BE2C (cell line): ENCODE measurements around the gene XXYLT1.

Experiments used
- DNase-seq: peaks from one replicate; pipeline ENCODE4 v3.0.0-alpha.2; 2020
- H3K27me3 ChIP-seq: fragments of 250-450 bp; sonication (Bioruptor Pico); 2 replicates; pipeline ENCODE4 v1.5.1; 2020; ENCODE audit warnings: mild to moderate bottlenecking
- H3K36me3 ChIP-seq: fragments of 250-450 bp; sonication (Bioruptor Pico); 2 replicates; pipeline ENCODE4 v1.5.1; 2020; ENCODE audit warnings: mild to moderate bottlenecking
- H3K4me1 ChIP-seq: fragments of 250-450 bp; sonication (Bioruptor Pico); 2 replicates; pipeline ENCODE4 v1.5.1; 2020
- H3K4me3 ChIP-seq: 2 replicates; pipeline ENCODE4 v1.5.1; 2011; ENCODE audit warnings: low read depth, low read length
- H3K9me3 ChIP-seq: fragments of 250-450 bp; sonication (Bioruptor Pico); 2 replicates; pipeline ENCODE4 v1.5.1; 2020
- TF ChIP-seq, protein P1 (sequence below): IDR thresholded peaks from 2 replicates; pipeline ENCODE4 v1.5.1; 2012; ENCODE audit warnings: mild to moderate bottlenecking, low read depth, low read length

XXYLT1 gene

DNA sequence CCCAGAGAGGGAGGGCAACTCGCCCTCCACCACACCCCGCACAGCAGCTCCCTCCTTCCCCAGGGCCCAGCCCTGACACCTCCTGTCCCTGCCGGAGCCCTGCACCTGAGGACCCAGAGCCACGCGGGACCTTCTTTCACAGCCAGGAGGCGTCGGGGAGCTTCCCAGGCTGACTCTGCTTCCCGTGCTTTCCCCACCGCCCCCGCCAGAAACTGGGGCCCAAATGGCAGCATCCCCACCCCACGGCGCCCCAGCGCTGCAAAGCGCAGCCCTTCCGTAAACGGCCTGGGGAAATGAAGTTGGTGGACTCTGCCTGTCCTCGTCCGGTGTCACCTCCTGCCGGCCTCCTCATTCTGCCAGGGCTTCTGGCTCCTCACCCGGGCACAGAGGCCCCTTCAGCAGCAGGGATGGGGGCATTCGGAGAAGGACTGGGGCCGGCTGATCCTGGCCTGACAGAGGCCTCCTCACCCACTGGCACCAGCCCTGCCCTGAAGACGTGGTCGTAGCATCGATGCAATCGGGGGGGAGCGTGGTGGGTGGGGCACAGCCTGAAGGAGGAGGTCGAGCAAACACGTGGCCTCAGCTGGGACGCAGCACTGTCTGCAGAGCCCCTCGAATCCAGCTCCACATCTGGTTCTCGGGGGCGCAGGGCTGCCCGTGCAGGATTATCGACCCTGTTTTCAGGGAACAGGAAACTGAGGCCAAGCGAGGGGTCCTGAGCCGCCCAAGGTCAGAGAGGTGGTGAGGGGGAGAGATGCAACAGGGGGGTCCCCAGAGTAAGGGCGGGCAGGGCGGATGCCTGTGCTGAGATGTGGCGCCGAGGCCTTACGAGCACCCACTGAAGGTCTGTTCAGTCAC is 235.4 kb downstream of the XXYLT1 start:
- Histone ChIP-seq H3K27me3 (no peaks in the 10 kb centered on the region), H3K36me3 (no peaks in the 10 kb centered on the region), H3K9me3 (no peaks in the 10 kb centered on the region), H3K4me3 (no peak overlapping the region), H3K4me1 (peaks cover 9% of the 10 kb centered on the region)
- TF ChIP-seq, protein P1, sequence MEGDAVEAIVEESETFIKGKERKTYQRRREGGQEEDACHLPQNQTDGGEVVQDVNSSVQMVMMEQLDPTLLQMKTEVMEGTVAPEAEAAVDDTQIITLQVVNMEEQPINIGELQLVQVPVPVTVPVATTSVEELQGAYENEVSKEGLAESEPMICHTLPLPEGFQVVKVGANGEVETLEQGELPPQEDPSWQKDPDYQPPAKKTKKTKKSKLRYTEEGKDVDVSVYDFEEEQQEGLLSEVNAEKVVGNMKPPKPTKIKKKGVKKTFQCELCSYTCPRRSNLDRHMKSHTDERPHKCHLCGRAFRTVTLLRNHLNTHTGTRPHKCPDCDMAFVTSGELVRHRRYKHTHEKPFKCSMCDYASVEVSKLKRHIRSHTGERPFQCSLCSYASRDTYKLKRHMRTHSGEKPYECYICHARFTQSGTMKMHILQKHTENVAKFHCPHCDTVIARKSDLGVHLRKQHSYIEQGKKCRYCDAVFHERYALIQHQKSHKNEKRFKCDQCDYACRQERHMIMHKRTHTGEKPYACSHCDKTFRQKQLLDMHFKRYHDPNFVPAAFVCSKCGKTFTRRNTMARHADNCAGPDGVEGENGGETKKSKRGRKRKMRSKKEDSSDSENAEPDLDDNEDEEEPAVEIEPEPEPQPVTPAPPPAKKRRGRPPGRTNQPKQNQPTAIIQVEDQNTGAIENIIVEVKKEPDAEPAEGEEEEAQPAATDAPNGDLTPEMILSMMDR: peak; percentile 42
- DNase-seq: no peak

DNA sequence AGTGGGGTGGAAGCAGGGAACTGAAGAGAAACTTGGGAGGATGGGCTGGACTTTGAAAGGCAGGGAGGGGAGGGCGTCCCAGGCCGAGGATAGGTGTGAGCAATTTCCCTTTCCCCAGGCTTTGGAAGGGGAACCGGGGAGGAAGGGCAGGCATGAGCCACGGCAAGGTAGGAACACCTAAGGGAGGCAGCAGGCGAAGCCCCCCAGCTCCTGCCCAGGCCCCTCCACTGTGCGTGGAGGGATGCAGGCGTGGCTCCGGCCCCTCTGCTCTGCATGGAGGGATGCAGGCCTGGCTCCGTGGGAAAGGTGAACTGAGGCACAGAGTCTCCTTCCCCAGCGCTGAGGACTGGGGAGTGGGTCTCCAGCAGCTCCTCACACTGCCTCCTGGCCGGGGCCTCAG is 236.4 kb downstream of the XXYLT1 start:
- Histone ChIP-seq H3K9me3 (no peaks in the 10 kb centered on the region), H3K27me3 (no peaks in the 10 kb centered on the region), H3K4me3 (no peak overlapping the region), H3K36me3 (no peaks in the 10 kb centered on the region), H3K4me1 (peaks cover 9% of the 10 kb centered on the region)
- TF ChIP-seq, protein P1: no peak
- DNase-seq: no peak

DNA sequence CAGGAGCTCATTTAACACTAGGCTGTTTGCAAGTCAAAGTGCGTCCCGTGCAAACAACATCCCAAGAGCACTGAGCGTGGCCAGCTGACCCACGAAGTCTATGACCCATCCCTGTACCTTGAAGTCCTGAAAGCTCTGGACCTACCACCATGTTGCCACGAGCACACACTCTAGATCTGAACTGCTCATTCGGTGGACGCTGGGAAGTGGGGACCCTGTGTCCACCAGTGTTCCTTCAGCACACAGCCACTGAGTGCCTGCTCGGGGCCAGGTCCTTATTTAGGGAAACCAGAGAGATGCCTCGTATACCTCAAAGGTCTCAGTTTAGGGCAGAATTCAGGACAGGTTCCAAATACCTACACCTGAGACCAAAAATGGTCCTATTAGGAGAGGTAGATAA is 236.9 kb downstream of the XXYLT1 start:
- Histone ChIP-seq H3K4me3 (no peak overlapping the region), H3K9me3 (no peaks in the 10 kb centered on the region), H3K36me3 (no peaks in the 10 kb centered on the region), H3K27me3 (no peaks in the 10 kb centered on the region), H3K4me1 (peaks cover 9% of the 10 kb centered on the region)
- TF ChIP-seq, protein P1: no peak
- no peak for DNase-seq

DNA sequence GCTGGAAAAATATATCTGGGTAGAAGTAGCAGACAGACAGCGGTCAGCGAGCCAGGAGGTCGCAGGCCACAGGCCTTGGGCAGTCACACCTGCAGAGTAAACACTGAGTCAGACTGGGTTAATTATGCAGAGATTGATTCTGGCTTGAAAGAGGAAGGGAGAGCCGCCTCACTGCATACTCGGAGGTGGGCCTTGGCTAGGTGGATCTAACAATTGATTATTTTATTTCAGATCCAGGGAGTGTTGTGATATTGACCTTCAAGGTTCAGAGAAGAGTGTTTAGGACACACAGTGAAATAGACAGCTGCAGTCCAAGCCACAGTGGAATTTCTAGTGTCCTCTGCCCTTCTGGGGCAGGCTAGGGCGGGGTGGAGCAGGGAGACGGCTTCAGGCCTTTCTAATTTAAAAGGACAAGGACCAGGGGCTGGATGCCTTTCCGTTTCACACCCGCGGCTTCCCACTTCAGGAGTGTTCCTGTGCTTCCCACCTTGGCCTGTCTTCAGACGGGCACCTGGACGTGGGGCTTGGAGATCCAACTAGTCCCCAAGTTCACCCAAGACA is 237.3 kb downstream of the XXYLT1 start:
- Histone ChIP-seq H3K4me1 (peaks cover 9% of the 10 kb centered on the region), H3K27me3 (no peaks in the 10 kb centered on the region), H3K36me3 (no peaks in the 10 kb centered on the region), H3K9me3 (no peaks in the 10 kb centered on the region), H3K4me3 (no peak overlapping the region)
- TF ChIP-seq, protein P1: no peak
- no peak for DNase-seq

DNA sequence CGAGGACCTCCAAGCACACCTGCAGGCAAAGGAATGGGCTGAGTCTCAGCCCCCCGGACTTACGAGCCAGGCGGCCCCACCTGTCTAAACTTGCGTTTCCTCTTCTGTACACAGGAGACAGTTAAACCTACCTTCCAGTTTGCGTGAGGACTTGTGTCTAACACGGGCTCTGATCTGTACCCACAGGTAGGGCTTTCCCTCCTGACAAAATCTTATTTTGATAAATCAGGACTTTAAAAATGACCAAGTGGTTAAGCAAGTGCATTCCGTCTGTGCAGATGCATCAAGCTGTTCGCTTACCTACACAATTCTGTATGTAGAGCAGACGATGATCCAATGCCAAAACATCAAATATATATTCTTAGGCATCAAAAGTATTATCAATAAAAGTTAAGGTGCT is 238.0 kb downstream of the XXYLT1 start:
- TF ChIP-seq, protein P1: no peak
- H3K9me3 ChIP-seq: no peaks in the 10 kb centered on the region
- DNase-seq: no peak
- no peak overlapping the region for H3K4me3 ChIP-seq
- H3K36me3 ChIP-seq: no peaks in the 10 kb centered on the region
- H3K27me3 ChIP-seq: no peaks in the 10 kb centered on the region
- peaks cover 9% of the 10 kb centered on the region for H3K4me1 ChIP-seq
